OCI-LY1 (cell line): ENCODE results near the gene LRRC8E.

ENCODE experiments used
- H2AFZ ChIP-seq: fragments of 200-600 bp; sonication (generic), shearing (Covaris generic); 2 replicates; pipeline ENCODE4 v1.6.0; 2014; ENCODE audit warnings: antibody characterized with exemption, mild to moderate bottlenecking, low read length
- H3F3A ChIP-seq: fragments of 200-600 bp; sonication (generic), shearing (Covaris generic); 2 replicates; pipeline ENCODE4 v1.6.0; 2014; ENCODE audit warnings: mild to moderate bottlenecking, antibody characterized with exemption, low read length, moderate library complexity; ENCODE audit not compliant: insufficient read depth
- H3K27ac ChIP-seq: fragments of 200-600 bp; sonication (generic); 2 replicates; pipeline ENCODE4 v1.5.1; 2014; ENCODE audit warnings: low read length, mixed run types, mild to moderate bottlenecking, low read depth; ENCODE audit not compliant: poor library complexity, severe bottlenecking
- H3K27me3 ChIP-seq: fragments of 200-600 bp; sonication (generic); 2 replicates; pipeline ENCODE4 v1.6.0; 2014; ENCODE audit warnings: antibody characterized with exemption, mild to moderate bottlenecking, low read length, moderate library complexity; ENCODE audit not compliant: insufficient read depth
- H3K36me3 ChIP-seq: fragments of 200-600 bp; sonication (generic); 2 replicates; pipeline ENCODE4 v1.6.1; 2014; ENCODE audit warnings: mild to moderate bottlenecking, antibody characterized with exemption, low read length, moderate library complexity, mixed read lengths; ENCODE audit not compliant: insufficient read depth
- H3K4me1 ChIP-seq: fragments of 200-600 bp; sonication (generic); 2 replicates; pipeline ENCODE4 v1.5.1; 2014; ENCODE audit warnings: mild to moderate bottlenecking, low read length, moderate library complexity; ENCODE audit not compliant: insufficient read depth, severe bottlenecking
- H3K4me2 ChIP-seq: fragments of 200-600 bp; sonication (generic), shearing (Covaris generic); 2 replicates; pipeline ENCODE4 v1.6.1; 2014; ENCODE audit warnings: low read length
- H3K4me3 ChIP-seq: fragments of 200-600 bp; sonication (generic); 2 replicates; pipeline ENCODE4 v1.5.1; 2014; ENCODE audit warnings: low read length, low read depth, mild to moderate bottlenecking, mixed read lengths; ENCODE audit not compliant: poor library complexity, severe bottlenecking
- H3K79me2 ChIP-seq: fragments of 200-600 bp; shearing (Covaris generic); 2 replicates; pipeline ENCODE4 v1.6.1; 2016; ENCODE audit warnings: mixed run types, low read length, mixed read lengths; ENCODE audit not compliant: insufficient read depth
- H3K9ac ChIP-seq: fragments of 200-600 bp; sonication (generic), shearing (Covaris generic); 2 replicates; pipeline ENCODE4 v1.6.1; 2014; ENCODE audit warnings: mild to moderate bottlenecking, low read length, mixed read lengths
- H3K9me2 ChIP-seq: fragments of 200-600 bp; sonication (generic), shearing (Covaris generic); 2 replicates; pipeline ENCODE4 v1.6.1; 2014; ENCODE audit warnings: low read depth, mild to moderate bottlenecking, low read length, mixed read lengths
- H3K9me3 ChIP-seq: fragments of 200-600 bp; shearing (Covaris generic); 2 replicates; pipeline ENCODE4 v1.6.1; 2014; ENCODE audit warnings: low read length, mixed read lengths
- H4K20me1 ChIP-seq: fragments of 200-600 bp; sonication (generic), shearing (Covaris generic); 2 replicates; pipeline ENCODE4 v1.6.0; 2016; ENCODE audit warnings: mild to moderate bottlenecking, low read length; ENCODE audit not compliant: insufficient read depth
- CTCF ChIP-seq: fragments of 200-600 bp; sonication (generic), shearing (Covaris generic); IDR thresholded peaks from 2 replicates; pipeline ENCODE4 v1.5.1; 2017; ENCODE audit warnings: mild to moderate bottlenecking, antibody characterized with exemption, low read length, moderate library complexity, mixed read lengths
- EZH2 ChIP-seq: fragments of 200-600 bp; sonication (generic), shearing (Covaris generic); IDR thresholded peaks from 2 replicates; pipeline ENCODE4 v1.8.0; 2017; ENCODE audit warnings: borderline replicate concordance, mixed run types, mild to moderate bottlenecking, antibody characterized with exemption, low read length, moderate library complexity, mixed read lengths

Gene LRRC8E

DNA sequence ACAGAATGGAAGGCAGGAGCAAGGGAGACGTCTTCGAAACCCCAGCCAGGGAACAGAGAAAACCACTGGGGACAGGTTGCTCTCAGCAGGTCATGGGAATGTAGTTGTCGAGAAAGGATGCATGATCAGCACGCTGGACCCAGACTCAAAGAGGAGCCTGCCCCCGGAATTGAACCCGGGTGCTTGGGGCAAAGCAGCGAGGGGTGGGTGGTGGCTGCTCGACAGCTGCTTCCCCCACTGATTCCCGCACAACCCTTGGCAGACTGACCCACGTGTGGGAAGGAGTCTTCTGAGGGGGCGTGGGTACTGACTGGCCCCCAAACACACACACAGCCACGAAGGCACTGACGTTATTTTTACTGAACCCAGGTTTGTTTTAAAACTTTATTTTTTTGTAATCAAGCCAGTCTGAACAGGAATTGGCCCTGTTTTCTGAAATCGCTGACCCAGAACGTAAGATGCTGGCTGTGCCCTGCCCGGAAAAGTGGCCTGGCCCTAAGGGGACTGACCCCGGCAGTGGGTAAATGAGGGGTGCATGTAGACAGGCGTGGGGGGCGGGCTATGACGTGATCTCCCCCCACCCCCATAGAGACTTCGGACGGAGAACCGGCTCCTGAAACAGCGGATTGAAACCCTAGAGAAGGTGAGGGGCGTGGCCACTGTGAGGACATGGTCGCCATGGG is 32.7 kb upstream of the LRRC8E start:
- Histone ChIP-seq H2AFZ (no peak overlapping the region), H3K36me3 (no peaks in the 10 kb centered on the region), H3K9me3 (no peaks in the 10 kb centered on the region), H3K4me2 (no peak overlapping the region), H3K27me3 (peaks cover 14% of the 10 kb centered on the region; the same call in 1 of the 2 replicates), H3K79me2 (no peaks in the 10 kb centered on the region), H3K9me2 (no peaks in the 10 kb centered on the region), H3F3A (no peaks in the 10 kb centered on the region), H3K9ac (no peak overlapping the region), H3K27ac (no peak overlapping the region), H3K4me3 (no peak overlapping the region), H3K4me1 (peaks cover 8% of the 10 kb centered on the region), H4K20me1 (no peaks in the 10 kb centered on the region)
- no peak for TF ChIP-seq EZH2
- no peak for TF ChIP-seq CTCF

DNA sequence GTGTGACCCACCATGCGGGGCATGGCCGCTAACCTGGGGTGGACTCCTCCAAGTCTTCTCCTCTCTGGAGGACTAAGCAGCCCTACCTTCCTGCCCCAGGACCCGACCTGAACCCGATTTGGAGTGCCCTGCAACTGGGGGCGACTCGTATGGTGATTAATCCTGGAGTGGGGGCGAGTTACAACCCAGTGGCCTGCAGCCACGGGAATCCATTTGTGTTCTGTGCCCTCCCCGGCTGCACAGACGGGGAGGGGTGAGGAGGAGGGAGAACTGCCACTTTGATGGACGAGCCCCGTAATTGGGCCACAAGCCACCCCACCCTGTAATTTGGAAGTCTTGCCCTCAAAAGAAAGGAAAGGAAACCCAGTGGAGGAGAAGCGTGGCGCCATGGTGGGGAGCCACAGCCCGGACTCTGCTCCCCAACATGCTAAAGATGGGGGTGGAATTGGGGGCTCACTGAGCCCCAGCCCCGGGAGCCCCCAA is 32.2 kb upstream of the LRRC8E start:
- no peak for TF ChIP-seq CTCF
- TF ChIP-seq EZH2: no peak
- Histone ChIP-seq H3K4me1 (peaks cover 8% of the 10 kb centered on the region), H3K9me2 (no peaks in the 10 kb centered on the region), H4K20me1 (no peaks in the 10 kb centered on the region), H3K4me2 (no peak overlapping the region), H3F3A (no peaks in the 10 kb centered on the region), H3K27ac (no peak overlapping the region), H3K4me3 (no peak overlapping the region), H3K9me3 (no peaks in the 10 kb centered on the region), H2AFZ (no peak overlapping the region), H3K27me3 (peaks cover 14% of the 10 kb centered on the region; the same call in 1 of the 2 replicates), H3K36me3 (no peaks in the 10 kb centered on the region), H3K9ac (no peak overlapping the region), H3K79me2 (no peaks in the 10 kb centered on the region)

DNA sequence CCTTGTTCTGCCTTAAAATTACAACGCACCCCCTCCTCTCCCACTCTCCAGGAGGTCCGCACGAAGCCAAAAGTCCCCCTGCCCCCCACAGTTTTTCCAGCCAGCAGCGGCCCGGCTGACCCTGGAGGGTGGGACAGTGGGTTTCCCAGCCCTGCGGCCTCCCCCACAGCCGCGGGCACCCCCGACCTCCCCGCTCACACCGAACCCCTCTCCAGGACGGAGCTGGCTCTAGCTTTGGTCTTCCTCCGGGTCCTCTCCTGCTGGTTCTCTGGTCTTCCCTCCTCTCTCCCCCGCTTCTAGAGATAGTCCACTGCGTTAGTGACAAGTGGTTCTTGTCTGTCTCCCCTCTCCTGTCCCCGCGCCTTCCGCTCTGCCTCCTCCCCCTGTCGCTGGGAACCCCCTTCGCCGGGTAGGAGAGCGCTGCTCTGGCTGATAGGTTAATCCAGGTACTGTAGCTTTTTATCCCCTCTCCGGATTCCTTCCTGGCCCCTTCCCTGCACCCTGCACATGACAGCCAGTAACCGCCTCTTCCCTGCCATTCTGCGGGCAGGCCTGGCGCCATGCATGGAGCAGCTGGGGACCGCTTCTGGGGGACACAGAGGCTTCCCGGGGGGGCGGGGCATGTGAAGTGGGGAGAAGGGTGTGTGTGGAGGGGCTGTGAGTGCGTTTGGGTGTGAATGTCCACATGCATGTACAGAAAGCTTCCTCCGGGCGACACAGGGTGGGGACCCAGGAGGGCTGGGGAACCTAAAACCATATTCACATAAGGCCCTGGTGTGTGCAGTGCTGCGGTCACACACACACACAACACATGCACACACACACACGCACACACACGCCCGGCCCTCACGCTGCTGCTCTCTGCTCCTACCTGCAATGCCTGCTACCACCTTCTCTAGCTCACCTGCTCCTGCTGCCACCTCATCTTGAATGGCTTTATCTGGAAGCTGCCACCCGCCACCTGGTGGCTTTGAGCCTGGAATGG is 31.3 kb upstream of the LRRC8E start:
- Histone ChIP-seq H4K20me1 (no peaks in the 10 kb centered on the region), H3K4me3 (no peak overlapping the region), H3K27ac (no peak overlapping the region), H3K4me1 (peaks cover 8% of the 10 kb centered on the region), H3K36me3 (no peaks in the 10 kb centered on the region), H3K9me3 (no peaks in the 10 kb centered on the region), H3K9me2 (no peaks in the 10 kb centered on the region), H3F3A (no peaks in the 10 kb centered on the region), H3K4me2 (no peak overlapping the region), H3K27me3 (peaks cover 14% of the 10 kb centered on the region; the same call in 1 of the 2 replicates), H2AFZ (no peak overlapping the region), H3K9ac (no peak overlapping the region), H3K79me2 (no peaks in the 10 kb centered on the region)
- TF ChIP-seq EZH2 (no peak), CTCF (no peak)
